Common myeloid progenitor, CD34-positive (primary cell): ENCODE data around the gene FXN.
A peak's percentile ranks its signal among the peaks of the same experiment; 100 is the strongest.

Experiments
- CTCF ChIA-PET: fragments of 350-600 bp; sonication (Branson Sonifier 250); formaldehyde crosslinking; loops from one replicate; lab custom pipeline; 2021; ENCODE audit warnings: antibody characterized with exemption; lab: Charles Lee
- POLR2A ChIA-PET: fragments of 350-600 bp; sonication (Branson Sonifier 250); formaldehyde crosslinking; loops from one replicate; lab custom pipeline; 2021; ENCODE audit warnings: antibody characterized with exemption; lab: Charles Lee
- DNase-seq, 3 donors: peaks; one replicate each; pipeline versions ENCODE4 v3.0.0 to v3.0.0-alpha.2; 2013
- H3K27ac ChIP-seq, 2 experiments: 1 replicate in 1 of 2; 2 replicates in 1 of 2; pipeline ENCODE4 v1.7.0; 2013; ENCODE audit warnings: inconsistent platforms in 2 of 2, low read length in 2 of 2, mild to moderate bottlenecking in 2 of 2, low read depth in 1 of 2, moderate library complexity in 1 of 2; ENCODE audit not compliant: severe bottlenecking in 2 of 2, insufficient read depth in 1 of 2, poor library complexity in 1 of 2
- H3K27me3 ChIP-seq, 5 experiments: replicated peaks in 2 of 5; 1 replicate in 3 of 5; 2 replicates in 2 of 5; pipeline versions ENCODE4 v1.6.1 to v1.7.0; 2013; ENCODE audit warnings: low read length in 4 of 5, mild to moderate bottlenecking in 2 of 5, moderate library complexity in 2 of 5, inconsistent platforms in 1 of 5; ENCODE audit not compliant: insufficient read depth in 5 of 5, control insufficient read depth in 4 of 5
- H3K36me3 ChIP-seq, 4 experiments: 1 replicate in 2 of 4; 2 replicates in 2 of 4; pipeline versions ENCODE4 v1.6.1 to v1.7.0; 2013; ENCODE audit warnings: low read length in 3 of 4, control low read depth in 1 of 4, mild to moderate bottlenecking in 1 of 4; ENCODE audit not compliant: control insufficient read depth in 4 of 4, insufficient read depth in 4 of 4
- H3K4me1 ChIP-seq, 4 experiments: 1 replicate in 3 of 4; 2 replicates in 1 of 4; pipeline versions ENCODE4 v1.6.1 to v1.7.1; 2013; ENCODE audit warnings: low read length in 3 of 4, mild to moderate bottlenecking in 3 of 4, control low read depth in 1 of 4, inconsistent platforms in 1 of 4, moderate library complexity in 1 of 4; ENCODE audit not compliant: control insufficient read depth in 4 of 4, insufficient read depth in 4 of 4; ENCODE audit errors: control extremely low read depth in 1 of 4
- H3K4me3 ChIP-seq, 7 experiments: 1 replicate in 4 of 7; 2 replicates in 3 of 7; pipeline versions ENCODE4 v1.5.1 to v1.7.0; 2013; ENCODE audit warnings: mild to moderate bottlenecking in 7 of 7, low read length in 6 of 7, moderate library complexity in 6 of 7, inconsistent platforms in 2 of 7, low read depth in 2 of 7, control low read depth in 1 of 7; ENCODE audit not compliant: insufficient read depth in 4 of 7, control insufficient read depth in 1 of 7; ENCODE audit errors: extremely low read depth in 1 of 7
- H3K9me3 ChIP-seq, 5 experiments: 1 replicate in 4 of 5; 2 replicates in 1 of 5; pipeline versions ENCODE4 v1.6.1 to v1.7.1; 2013; ENCODE audit warnings: low read length in 4 of 5, mild to moderate bottlenecking in 2 of 5, inconsistent platforms in 1 of 5, low read depth in 1 of 5, moderate library complexity in 1 of 5; ENCODE audit not compliant: control insufficient read depth in 4 of 5, insufficient read depth in 2 of 5; ENCODE audit errors: control extremely low read depth in 1 of 5
- WGBS: methylation state at CpG from one replicate; pipeline ENCODE4 v1.1.5; 2013; ENCODE audit not compliant: insufficient coverage; 5-methylcytosine and 5-hydroxymethylcytosine counted together

The FXN gene

GRCh38 chr9:69122549-69123141 lies 87.1 kb downstream of the FXN start:
- H3K36me3 ChIP-seq: no peaks in the 10 kb centered on the region
- no peak for DNase-seq
- H3K4me1 ChIP-seq: peaks cover 0 to 25% (median 16%) of the 10 kb centered on the region in 4 experiments
- H3K27me3 ChIP-seq: no peaks in the 10 kb centered on the region
- POLR2A ChIA-PET: interaction anchor here (0.6 to 1.0 kb wide), 3 partner anchors 9 to 70 kb away, joined by 3 to 4 read pairs (median 3); partner anchors contain the start of gene TJP2
- WGBS: 48% methylated on average over 14 of the region's 16 CpGs
- CTCF ChIA-PET: interaction anchor here (0.8 to 2.4 kb wide), 19 partner anchors 9 to 102 kb away, joined by 3 to 9 read pairs (median 6); no protein-coding TSS in a partner anchor
- H3K4me3 ChIP-seq: peak overlapping the region; percentile 81 to 97 (median 86)
- H3K27ac ChIP-seq: peak overlapping the region; percentile 61 to 79
- H3K9me3 ChIP-seq: no peaks in the 10 kb centered on the region

GRCh38 chr9:69130456-69131441 lies 95.2 kb downstream of the FXN start:
- Histone ChIP-seq H3K9me3 (no peaks in the 10 kb centered on the region), H3K36me3 (peaks cover 0 to 3% (median 1%) of the 10 kb centered on the region in 4 experiments), H3K4me3 (no peak overlapping the region), H3K4me1 (peaks cover 0 to 20% (median 5%) of the 10 kb centered on the region in 4 experiments), H3K27me3 (no peaks in the 10 kb centered on the region), H3K27ac (no peak overlapping the region)
- ChIA-PET POLR2A (interaction anchor here (1.4 kb wide), 1 partner anchor 8 kb away, joined by 4 read pairs; no protein-coding TSS in a partner anchor), CTCF (interaction anchor here (0.7 to 2.5 kb wide), 4 partner anchors 9 to 63 kb away, joined by 3 to 9 read pairs (median 5); no protein-coding TSS in a partner anchor)
- no peak for DNase-seq
- 52% methylated on average over 12 of the region's 16 CpGs for WGBS

- peaks cover 0 to 20% (median 5%) of the 10 kb centered on the region in 4 experiments for H3K4me1 ChIP-seq
- ChIA-PET CTCF (interaction anchor here (2.0 to 2.5 kb wide), 3 partner anchors 10 to 62 kb away, joined by 5 to 9 read pairs (median 5); no protein-coding TSS in a partner anchor), POLR2A (interaction anchor here (1.4 kb wide), 1 partner anchor 9 kb away, joined by 4 read pairs; no protein-coding TSS in a partner anchor)
- no peak overlapping the region for H3K4me3 ChIP-seq
- 100% methylated on average over 1 of the region's 1 CpG for WGBS
- DNase-seq: no peak
- H3K9me3 ChIP-seq: no peaks in the 10 kb centered on the region
- no peak overlapping the region for H3K27ac ChIP-seq
- H3K36me3 ChIP-seq: peaks cover 0 to 3% (median 1%) of the 10 kb centered on the region in 4 experiments
- no peaks in the 10 kb centered on the region for H3K27me3 ChIP-seq
These were observed 96.1 kb downstream of the FXN start for GRCh38 chr9:69131682-69132081.

- POLR2A ChIA-PET: no interaction called here
- CTCF ChIA-PET: interaction anchor here (2.5 to 2.7 kb wide), 2 partner anchors 11 to 17 kb away, joined by 7 to 9 read pairs; no protein-coding TSS in a partner anchor
- Histone ChIP-seq H3K27ac (no peak overlapping the region), H3K4me1 (peaks cover 0 to 20% (median 5%) of the 10 kb centered on the region in 4 experiments), H3K4me3 (no peak overlapping the region), H3K27me3 (no peaks in the 10 kb centered on the region), H3K36me3 (peaks cover 0 to 3% (median 1%) of the 10 kb centered on the region in 4 experiments), H3K9me3 (no peaks in the 10 kb centered on the region)
- 72% methylated on average over 3 of the region's 4 CpGs for WGBS
- no peak for DNase-seq
These were observed 96.8 kb downstream of the FXN start for GRCh38 chr9:69132361-69132760.

- WGBS: 96% methylated on average over 6 of the region's 6 CpGs
- no peak overlapping the region for H3K27ac ChIP-seq
- no peak overlapping the region for H3K4me3 ChIP-seq
- ChIA-PET POLR2A (no interaction called here), CTCF (interaction anchor here (1.7 to 2.7 kb wide), 3 partner anchors 12 to 20 kb away, joined by 5 to 7 read pairs (median 5); no protein-coding TSS in a partner anchor)
- H3K36me3 ChIP-seq: peaks cover 0 to 3% (median 1%) of the 10 kb centered on the region in 4 experiments
- peaks cover 0 to 20% (median 5%) of the 10 kb centered on the region in 4 experiments for H3K4me1 ChIP-seq
- DNase-seq: no peak
- H3K27me3 ChIP-seq: no peaks in the 10 kb centered on the region
- H3K9me3 ChIP-seq: no peaks in the 10 kb centered on the region
These were observed 98.9 kb downstream of the FXN start for GRCh38 chr9:69134412-69134811.

GRCh38 chr9:69136185-69136584 lies 100.6 kb downstream of the FXN start:
- ChIA-PET CTCF (interaction anchor here (0.8 to 3.2 kb wide), 5 partner anchors 14 to 57 kb away, joined by 3 to 8 read pairs (median 7); no protein-coding TSS in a partner anchor), POLR2A (no interaction called here)
- peaks cover 0 to 3% (median 1%) of the 10 kb centered on the region in 4 experiments for H3K36me3 ChIP-seq
- no peaks in the 10 kb centered on the region for H3K27me3 ChIP-seq
- no peak overlapping the region for H3K4me3 ChIP-seq
- H3K9me3 ChIP-seq: no peaks in the 10 kb centered on the region
- H3K4me1 ChIP-seq: peaks cover 0 to 10% (median 3%) of the 10 kb centered on the region in 4 experiments
- DNase-seq: no peak
- 80% methylated on average over 1 of the region's 2 CpGs for WGBS
- H3K27ac ChIP-seq: no peak overlapping the region
